ENCODE results near the gene FOXR2.

FOXR2 gene, protein sequence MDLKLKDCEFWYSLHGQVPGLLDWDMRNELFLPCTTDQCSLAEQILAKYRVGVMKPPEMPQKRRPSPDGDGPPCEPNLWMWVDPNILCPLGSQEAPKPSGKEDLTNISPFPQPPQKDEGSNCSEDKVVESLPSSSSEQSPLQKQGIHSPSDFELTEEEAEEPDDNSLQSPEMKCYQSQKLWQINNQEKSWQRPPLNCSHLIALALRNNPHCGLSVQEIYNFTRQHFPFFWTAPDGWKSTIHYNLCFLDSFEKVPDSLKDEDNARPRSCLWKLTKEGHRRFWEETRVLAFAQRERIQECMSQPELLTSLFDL

DNA sequence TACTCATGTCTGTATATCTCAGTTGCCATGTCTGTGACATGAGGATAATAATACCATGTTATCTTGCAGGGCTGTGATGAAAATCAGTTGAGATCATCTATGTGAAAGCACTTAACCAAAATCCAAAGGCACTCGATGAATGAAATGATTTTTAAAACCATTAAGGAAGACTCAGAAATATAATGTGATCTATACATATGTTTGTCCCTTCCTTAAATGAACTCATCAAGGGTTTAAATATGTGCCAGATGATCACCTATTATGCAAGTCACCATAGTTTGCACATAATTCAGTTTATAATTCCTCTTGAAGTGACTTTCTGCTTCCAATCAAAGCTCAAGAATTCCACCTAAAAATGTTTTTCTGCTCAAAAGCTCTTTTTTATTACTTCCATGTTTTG, at the start of gene FOXR2:
Gene FOXR2, plus strand, starts transcription at position 301 of the 400 bp plus-strand sequence. CDS start 312 bp downstream, outside the sequence.
- no peak for DNase-seq

DNA sequence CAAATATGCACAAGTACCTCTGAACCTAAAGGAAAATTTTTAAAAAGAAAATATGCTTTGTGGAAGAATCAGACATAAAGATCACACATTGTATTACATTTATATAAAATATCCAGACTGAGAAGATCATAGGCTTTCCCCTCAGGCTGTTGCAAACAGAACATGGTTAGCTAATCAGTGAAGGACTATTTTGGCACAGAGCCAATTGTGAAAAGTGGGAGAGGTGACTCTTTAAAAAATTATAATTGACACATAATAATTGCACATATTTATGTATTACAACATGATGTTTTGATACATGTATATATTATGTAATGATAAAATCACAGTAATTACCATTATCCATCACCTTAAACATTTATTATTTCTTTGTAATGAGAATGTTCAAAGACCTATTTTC, 44.1 kb upstream of the FOXR2 start:
- no peak for DNase-seq

DNA sequence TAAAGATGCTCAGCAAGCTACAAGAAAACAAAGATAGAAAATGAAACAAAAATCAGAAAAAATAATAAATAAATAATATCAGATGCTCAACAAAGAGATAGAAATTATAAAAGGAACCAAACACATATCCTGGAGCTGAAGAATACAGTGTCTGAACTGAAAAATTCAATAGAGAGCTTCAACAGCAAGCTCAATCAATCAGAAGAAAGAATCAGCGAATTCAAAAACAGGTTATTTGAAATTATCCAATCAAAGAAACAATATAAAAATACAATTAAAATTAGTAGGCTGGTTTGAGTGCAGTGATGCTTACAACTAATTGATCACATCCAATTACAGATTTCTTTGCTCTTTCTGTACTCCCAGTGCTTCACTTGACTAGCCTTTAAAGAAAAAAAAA, 40.8 kb upstream of the FOXR2 start:
- DNase-seq: no peak

DNA sequence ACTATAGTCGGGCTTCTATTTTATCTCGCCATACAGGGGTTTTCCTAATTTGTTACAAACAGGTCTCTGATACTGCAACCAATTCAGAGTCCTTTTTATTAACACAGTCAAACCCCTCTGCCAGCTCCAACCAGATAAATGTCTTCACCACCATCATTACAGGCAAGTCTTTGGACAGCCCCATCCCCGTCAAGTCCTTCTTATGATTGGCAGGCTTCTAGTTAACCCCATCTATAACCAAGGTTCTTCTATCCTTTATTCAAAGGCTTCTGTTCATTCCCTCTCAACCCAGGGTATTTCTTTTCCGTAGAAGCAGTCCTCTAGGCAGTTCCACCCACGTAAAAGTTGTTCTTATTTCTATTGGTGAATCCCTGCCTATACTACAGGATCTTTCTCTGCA, 29.9 kb upstream of the FOXR2 start:
- no peak for DNase-seq

DNA sequence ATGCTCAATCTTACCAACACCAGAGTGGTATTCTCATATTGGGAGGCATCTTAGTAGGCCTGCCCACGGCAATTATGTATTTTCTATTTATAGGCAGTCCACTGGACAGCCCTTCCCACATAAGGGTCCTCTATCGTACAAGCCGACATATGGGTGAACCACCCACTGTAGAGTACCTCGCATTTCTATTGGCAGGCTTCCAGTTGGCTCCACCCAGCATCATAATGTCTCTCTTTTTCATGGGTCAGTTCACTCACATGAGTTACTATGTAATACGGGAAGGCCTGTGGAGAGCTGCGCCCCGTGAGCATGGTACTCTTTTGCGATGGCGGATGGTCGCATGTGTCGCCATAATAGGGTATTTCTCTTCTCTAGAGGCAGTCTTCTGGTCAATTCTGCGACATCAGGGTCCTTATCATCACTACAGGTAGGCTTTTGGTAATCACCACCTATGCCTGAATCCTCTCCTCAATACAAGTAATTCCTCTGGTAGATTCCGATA, 29.4 kb upstream of the FOXR2 start:
- DNase-seq: no peak

DNA sequence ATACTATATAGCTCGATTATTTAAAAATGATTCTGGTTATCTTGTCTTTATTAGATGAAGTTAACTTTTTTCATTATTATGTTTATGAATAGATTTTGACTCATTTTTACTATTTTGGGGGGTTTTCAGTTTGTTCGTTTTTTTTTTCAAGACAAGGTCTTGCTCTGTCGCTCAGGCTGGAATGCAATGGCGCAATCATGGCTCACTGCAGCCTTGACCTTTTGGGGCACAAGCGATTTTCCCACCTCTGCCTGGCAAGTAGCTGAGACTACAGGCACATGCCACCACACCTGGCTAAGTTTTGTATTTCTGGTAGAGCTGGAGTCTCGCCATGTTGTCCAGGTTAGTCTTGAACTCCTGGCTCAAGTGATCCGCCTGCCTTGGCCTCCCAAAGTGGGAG, 24.9 kb upstream of the FOXR2 start:
- no peak for DNase-seq

DNA sequence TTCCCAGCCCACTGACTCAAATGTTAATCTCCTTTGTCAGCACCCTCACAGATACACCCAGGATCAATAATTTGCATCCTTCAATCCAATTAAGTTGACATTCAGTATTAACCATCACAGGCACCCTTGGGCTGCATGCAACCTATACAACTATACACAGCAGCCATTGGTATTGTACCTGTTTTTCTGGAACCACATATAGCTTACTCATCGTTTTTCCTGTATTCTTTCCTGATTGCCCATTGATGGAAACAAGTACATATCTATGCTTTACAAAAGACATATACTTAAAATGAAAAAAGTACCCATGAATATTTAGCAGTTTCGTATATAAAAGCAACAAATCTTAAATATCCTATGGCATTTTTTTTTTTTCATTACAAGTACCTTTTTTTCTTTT, 3.7 kb upstream of the FOXR2 start:
- no peak for DNase-seq

DNA sequence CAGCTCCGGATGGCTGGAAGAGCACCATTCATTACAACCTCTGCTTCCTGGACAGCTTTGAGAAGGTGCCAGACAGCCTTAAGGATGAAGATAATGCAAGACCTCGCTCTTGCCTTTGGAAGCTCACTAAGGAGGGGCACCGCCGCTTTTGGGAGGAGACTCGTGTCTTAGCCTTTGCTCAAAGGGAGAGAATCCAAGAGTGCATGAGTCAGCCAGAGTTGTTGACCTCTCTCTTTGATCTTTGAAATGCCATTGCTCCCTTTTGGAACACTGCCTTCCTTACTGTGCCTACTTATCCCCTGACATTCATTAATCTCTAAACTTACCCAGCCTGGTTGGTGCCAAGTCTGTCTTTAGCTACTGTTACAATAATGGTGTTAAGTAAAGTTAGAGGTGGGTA, 1.2 kb downstream of the FOXR2 start:
- no peak for DNase-seq

DNA sequence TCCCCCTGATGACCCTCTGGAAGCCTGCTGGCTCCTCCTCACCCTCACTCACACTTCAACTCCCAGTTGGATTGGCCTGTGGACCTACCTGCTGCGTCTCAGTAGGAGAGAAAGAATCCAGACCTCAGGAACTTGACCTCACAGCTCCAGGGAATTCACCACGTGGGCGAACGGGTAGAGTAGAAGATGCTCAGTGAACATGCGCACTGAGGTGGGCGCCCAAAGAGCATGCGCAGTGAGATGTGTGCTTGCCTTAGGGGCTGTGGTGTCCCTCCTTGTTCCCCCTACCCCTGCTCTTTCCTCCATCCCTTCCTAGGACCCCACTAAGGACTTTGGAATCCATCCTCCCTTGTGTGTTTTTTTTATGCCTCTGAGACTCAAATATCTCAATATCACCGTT, 12.9 kb downstream of the FOXR2 start:
- DNase-seq: no peak

DNA sequence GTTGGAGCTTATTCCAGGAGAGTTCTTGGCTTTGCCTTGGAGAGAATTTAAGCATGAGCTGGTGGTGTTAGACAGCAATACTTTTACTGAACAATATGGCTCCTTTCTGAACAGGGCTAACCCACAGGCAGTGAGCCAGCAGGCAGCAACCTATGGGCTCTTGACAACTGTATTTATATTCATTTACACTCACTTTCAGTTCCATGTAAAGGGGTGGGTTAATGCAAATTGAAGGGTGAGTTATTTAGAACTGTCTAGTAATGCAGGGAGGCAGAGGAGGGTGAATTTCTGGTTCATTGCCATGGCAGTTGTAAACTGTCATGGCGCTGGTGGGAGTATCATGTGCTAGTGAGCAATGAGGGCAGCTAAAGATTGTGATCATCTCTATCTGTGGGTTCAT, 15.7 kb downstream of the FOXR2 start:
- no peak for DNase-seq

DNA sequence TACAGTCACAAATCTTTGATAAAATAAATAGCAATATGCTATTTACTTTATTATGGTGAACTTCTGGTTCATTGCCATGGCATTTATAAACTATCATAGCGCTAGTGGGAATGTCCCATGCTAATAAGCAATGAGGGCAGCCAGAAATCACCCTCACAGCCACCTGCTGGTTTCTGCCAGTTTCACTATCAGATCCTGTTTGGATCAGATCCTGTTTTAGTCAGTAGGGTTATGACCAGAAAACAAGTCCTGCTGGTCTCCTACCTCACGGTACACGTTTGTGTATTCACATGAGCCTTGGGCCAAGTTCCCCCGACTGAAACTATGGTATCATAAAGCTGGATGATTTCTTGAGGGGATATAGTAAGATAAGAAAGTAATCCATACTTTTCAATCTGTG, 17.7 kb downstream of the FOXR2 start:
- no peak for DNase-seq

DNA sequence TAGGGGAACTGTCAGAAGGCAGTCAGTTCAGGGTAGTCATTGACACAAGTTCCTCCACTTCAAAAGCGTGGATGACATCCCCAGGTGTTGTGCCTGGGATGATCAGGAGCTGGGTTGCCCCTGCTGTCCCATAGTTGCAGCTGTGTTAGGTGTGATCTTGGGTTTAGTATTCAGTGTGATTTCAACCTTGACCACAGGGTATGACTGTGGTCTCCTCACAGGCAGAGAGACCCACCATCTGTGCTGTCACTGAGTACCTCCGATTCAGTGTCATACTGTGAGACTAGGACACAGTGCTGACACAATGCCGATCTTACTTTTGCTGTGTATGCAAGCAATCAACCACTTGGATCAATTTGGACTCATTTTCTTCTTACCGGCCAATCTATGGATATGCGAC, 25.2 kb downstream of the FOXR2 start:
- no peak for DNase-seq

DNA sequence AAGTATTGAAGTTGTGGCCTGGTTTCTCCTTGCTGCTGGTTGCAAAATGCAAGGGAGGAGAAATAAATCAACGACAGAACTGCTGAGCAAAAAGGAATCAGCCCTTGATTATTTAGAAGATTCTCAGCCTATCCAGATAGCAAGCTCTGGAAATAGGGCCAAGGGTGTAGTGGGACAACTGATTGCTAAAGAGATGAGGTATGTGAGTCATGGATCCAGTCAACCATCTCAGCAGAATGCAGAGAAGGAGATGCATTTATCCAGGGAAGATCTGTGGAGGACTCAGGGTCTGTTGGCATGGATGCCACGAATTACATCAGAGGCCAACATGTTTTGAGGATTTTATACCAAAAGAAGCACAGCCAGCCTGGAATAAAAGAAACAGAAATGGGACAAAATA, 36.7 kb downstream of the FOXR2 start:
- no peak for DNase-seq

DNA sequence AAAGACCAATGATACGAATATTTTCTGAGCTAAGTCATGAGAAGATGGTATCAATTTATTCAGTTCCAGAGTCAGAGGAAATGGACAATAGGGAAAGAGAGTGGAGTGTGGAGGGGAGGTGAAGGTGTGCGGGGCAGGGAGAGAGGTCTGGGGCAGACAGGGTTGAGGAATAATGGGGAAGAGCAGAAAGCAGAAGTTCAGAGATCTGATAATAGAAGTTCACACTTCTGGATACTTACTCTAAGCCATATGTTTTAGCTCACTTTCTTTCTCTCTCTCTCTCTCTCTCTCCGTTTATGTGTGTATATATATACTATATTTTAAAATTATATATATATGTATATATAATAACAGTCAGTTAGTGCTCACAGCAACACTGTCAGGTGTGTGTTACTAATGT, 40.4 kb downstream of the FOXR2 start:
- DNase-seq: no peak

DNA sequence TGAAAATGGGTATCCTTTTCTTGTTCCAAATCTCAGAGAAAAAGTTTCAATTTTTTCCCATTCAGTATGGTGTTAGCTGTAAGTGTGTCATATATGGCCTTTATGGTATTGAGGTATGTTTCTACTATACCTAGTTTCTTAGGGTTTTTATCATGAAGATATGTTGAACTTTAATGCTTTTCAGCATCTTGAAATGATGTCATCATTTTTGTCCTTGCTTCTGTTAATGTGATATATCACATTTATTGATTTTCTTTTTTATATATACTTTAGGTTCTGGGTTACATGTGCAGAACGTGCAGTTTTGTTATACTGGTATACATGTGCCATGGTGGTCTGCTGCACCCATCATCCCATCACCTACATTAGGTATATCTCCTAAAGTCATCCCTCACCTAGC, 44.9 kb downstream of the FOXR2 start:
- no peak for DNase-seq

All from CD4-positive, alpha-beta T cell treated with Interleukin-17A for 4 hours (primary cell).